ENCODE measurements around the gene DLST. TPM values are rescaled to one million over a fixed set of nuclear protein-coding genes. Genes with fewer than 3 reads are reported as not detected.

The DLST gene
- total RNA-seq, 4 donors from 2014 or later = 71.3 to 157 (median 105) TPM

DNA sequence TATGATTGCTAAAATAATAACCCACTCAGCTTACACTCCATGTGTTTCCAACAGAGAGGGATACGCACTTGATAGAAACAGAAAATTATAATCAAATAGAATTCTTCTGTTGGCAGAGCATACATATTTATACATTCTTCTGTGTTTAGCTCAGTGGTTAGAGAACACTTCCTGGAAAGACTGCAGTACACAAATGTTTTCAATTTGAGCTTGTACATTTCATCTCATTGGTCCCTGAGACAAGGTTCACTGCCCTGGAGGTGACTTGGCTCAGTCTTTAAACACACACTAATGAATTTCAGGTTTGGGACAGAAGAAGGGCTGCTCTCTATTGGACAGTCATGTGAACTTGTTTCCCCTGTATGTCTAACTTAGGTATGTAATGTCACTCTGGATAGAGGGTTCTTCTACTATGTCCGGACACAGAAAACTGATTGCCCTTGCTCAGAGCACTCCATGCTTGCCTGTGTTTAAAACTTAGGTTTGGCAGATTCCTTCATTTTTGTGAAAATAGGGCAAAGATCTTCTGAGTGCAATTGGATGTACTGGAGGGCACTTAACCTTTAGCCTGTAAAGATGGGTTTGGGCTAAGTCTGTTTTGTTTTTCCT is 28.7 kb upstream of the DLST start:
- DNase-seq (no peak), ATAC-seq (no peak)
- intact Hi-C loops (cut with DNase I; ENCODE audit: low total_unique reads) = no loop called here
- Histone ChIP-seq H3K27me3 (no peaks in the 10 kb centered on the region), H3K4me1 (peaks cover 10 to 21% of the 10 kb centered on the region in 2 donors), H3K36me3 (no peaks in the 10 kb centered on the region), H3K27ac (no peak overlapping the region), H3K4me3 (no peak overlapping the region), H3K9me3 (no peaks in the 10 kb centered on the region)
- TF ChIP-seq POLR2A (IDR thresholded peaks at IDR 0.05) = no peak
- TF ChIP-seq, protein P1, sequence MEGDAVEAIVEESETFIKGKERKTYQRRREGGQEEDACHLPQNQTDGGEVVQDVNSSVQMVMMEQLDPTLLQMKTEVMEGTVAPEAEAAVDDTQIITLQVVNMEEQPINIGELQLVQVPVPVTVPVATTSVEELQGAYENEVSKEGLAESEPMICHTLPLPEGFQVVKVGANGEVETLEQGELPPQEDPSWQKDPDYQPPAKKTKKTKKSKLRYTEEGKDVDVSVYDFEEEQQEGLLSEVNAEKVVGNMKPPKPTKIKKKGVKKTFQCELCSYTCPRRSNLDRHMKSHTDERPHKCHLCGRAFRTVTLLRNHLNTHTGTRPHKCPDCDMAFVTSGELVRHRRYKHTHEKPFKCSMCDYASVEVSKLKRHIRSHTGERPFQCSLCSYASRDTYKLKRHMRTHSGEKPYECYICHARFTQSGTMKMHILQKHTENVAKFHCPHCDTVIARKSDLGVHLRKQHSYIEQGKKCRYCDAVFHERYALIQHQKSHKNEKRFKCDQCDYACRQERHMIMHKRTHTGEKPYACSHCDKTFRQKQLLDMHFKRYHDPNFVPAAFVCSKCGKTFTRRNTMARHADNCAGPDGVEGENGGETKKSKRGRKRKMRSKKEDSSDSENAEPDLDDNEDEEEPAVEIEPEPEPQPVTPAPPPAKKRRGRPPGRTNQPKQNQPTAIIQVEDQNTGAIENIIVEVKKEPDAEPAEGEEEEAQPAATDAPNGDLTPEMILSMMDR (IDR thresholded peaks at IDR 0.05 in 4 of 5, conservative IDR thresholded peaks at IDR 0.05 in 1 of 5) = no peak
- in situ Hi-C loops (cut with MboI; ENCODE audit: low sequenced_read_pairs in 4 of 4) = no loop called here

DNA sequence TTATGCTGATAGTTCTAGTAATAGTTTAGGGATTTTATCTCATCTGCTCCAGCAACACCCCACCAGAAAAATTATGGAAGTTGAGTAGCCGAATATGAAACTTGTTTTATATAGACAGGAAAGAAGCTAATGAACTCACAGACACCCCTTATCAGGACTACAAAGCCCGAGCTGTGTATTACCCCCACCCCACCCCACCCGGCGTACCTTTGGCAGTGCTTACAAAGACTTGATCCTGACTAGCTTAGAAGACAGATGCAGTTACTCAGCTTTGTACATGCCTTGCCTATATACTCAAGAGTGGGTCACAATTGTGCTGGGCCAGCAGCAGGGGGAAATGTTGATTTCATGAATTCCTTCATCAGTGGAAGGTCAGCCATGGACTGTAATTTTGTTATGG is 28.1 kb upstream of the DLST start:
- H3K4me3 ChIP-seq = no peak overlapping the region
- TF ChIP-seq, protein P1 (IDR thresholded peaks at IDR 0.05 in 4 of 5, conservative IDR thresholded peaks at IDR 0.05 in 1 of 5) = no peak
- TF ChIP-seq POLR2A (IDR thresholded peaks at IDR 0.05) = no peak
- ATAC-seq = no peak
- no peak for DNase-seq
- peaks cover 10 to 21% of the 10 kb centered on the region in 2 donors for H3K4me1 ChIP-seq
- no peak overlapping the region for H3K27ac ChIP-seq
- intact Hi-C loops (cut with DNase I; ENCODE audit: low total_unique reads) = no loop called here
- no peaks in the 10 kb centered on the region for H3K36me3 ChIP-seq
- in situ Hi-C loops (cut with MboI; ENCODE audit: low sequenced_read_pairs in 4 of 4) = no loop called here
- no peaks in the 10 kb centered on the region for H3K27me3 ChIP-seq
- H3K9me3 ChIP-seq = no peaks in the 10 kb centered on the region

DNA sequence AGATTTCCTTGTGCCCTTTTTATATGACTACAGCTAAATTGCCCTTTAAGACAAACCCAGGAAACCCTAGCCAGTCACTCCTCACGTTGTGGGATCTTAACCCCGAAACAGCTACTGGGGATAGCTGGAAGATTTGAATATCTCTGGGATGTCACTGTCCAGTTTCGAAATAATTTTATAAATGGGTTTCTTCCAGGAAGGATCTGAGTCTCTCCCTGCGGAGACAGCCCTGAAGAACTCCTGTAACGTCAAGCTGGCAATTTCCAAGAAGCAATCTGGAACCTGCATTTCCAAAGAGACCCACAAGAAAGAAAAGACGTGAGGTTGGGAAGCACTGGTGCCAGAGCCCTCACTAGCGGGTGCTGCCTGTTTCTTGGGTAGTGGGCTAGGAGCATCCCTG is 26.7 kb upstream of the DLST start:
- Histone ChIP-seq H3K27me3 (no peaks in the 10 kb centered on the region), H3K9me3 (no peaks in the 10 kb centered on the region), H3K36me3 (no peaks in the 10 kb centered on the region), H3K4me3 (no peak overlapping the region), H3K27ac (no peak overlapping the region), H3K4me1 (peaks cover 10 to 21% of the 10 kb centered on the region in 2 donors)
- intact Hi-C loops (cut with DNase I; ENCODE audit: low total_unique reads) (no loop called here), in situ Hi-C loops (cut with MboI; ENCODE audit: low sequenced_read_pairs in 4 of 4) (no loop called here)
- no peak for TF ChIP-seq POLR2A (IDR thresholded peaks at IDR 0.05)
- TF ChIP-seq, protein P1 (IDR thresholded peaks at IDR 0.05 in 4 of 5, conservative IDR thresholded peaks at IDR 0.05 in 1 of 5) = no peak
- DNase-seq (no peak), ATAC-seq (no peak)

DNA sequence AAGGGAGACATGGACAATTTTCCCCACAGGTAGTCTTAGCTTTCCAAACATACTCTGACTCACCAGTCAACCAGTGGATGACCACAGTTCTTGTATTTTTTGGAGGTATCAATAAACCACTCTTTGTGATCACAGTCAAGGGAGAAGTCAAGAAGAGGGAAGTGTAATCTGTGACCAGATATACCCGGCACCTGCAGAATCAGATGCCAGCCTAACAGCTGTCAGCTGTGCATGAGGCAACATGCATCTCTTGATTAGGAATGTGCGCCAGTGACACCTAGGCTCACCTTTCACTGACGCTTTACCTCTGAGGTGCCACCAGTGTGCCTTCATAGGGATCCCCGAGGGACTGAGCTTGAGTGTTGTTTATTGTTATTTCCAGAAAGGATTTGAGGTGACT is 25.8 kb upstream of the DLST start:
- no peak for DNase-seq
- peak in 1 of 2 donors; percentile 12 for ATAC-seq
- in situ Hi-C loops (cut with MboI; ENCODE audit: low sequenced_read_pairs in 4 of 4) (no loop called here), intact Hi-C loops (cut with DNase I; ENCODE audit: low total_unique reads) (no loop called here)
- no peak overlapping the region for H3K4me3 ChIP-seq
- no peaks in the 10 kb centered on the region for H3K27me3 ChIP-seq
- no peaks in the 10 kb centered on the region for H3K36me3 ChIP-seq
- peak overlapping the region in 1 of 4 donors; percentile 65 for H3K27ac ChIP-seq
- H3K9me3 ChIP-seq = no peaks in the 10 kb centered on the region
- no peak for TF ChIP-seq POLR2A (IDR thresholded peaks at IDR 0.05)
- TF ChIP-seq, protein P1 (IDR thresholded peaks at IDR 0.05 in 4 of 5, conservative IDR thresholded peaks at IDR 0.05 in 1 of 5) = no peak
- H3K4me1 ChIP-seq = peaks cover 17 to 28% of the 10 kb centered on the region in 2 donors

DNA sequence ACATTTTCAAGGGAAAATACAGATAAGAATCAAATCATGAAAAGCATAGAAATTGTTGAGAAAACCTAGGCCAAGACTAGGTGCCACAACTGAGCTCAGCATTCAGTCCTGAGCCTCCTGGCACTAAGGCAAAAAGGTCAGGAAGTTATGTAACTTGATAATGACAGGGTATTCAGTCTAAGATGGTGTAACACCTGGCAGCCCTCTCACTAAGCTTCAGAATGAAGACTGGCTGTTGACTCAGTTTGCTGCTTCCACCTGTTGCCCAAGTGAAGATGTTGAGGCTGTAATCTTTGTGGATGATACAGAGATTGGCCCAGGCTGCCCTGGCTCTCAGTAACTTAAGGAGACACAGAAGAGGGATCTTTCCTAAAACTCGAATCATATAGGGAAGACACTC is 25.4 kb upstream of the DLST start:
- H3K27ac ChIP-seq = peak overlapping the region in 2 of 4 donors; percentile 30 to 65
- ATAC-seq (peak; percentile 94 to 95), DNase-seq (peak; percentile 68 to 80)
- intact Hi-C loops (cut with DNase I; ENCODE audit: low total_unique reads) = no loop called here
- TF ChIP-seq, protein P1 (IDR thresholded peaks at IDR 0.05 in 4 of 5, conservative IDR thresholded peaks at IDR 0.05 in 1 of 5) = no peak
- TF ChIP-seq POLR2A (IDR thresholded peaks at IDR 0.05) = no peak
- no peak overlapping the region for H3K4me3 ChIP-seq
- in situ Hi-C loops (cut with MboI; ENCODE audit: low sequenced_read_pairs in 4 of 4) = no loop called here
- H3K9me3 ChIP-seq = no peaks in the 10 kb centered on the region
- H3K4me1 ChIP-seq = peaks cover 17 to 30% of the 10 kb centered on the region in 2 donors
- H3K36me3 ChIP-seq = no peaks in the 10 kb centered on the region
- no peaks in the 10 kb centered on the region for H3K27me3 ChIP-seq

Data from gastrocnemius medialis (tissue), 4 donors.